Activated CD8-positive, alpha-beta memory T cell treated with anti-CD3 and anti-CD28 coated beads, Interleukin-2, amount 50 U/mL, for 48 hours (primary cell): ENCODE data around the gene KPTN.

Experiments used
- DNase-seq: peaks from one replicate; pipeline ENCODE4 v3.0.0-alpha.2; 2020

KPTN gene

GRCh38 chr19:47430041-47430802, 53.8 kb downstream of the KPTN start:
- DNase-seq = peak; percentile 68

- no peak for DNase-seq
These were observed 54.8 kb downstream of the KPTN start for GRCh38 chr19:47429140-47429793.

- peak; percentile 90 for DNase-seq
These were observed 55.7 kb downstream of the KPTN start for GRCh38 chr19:47428177-47428894.

GRCh38 chr19:47427241-47428176, 56.5 kb downstream of the KPTN start:
- peak; percentile 89 for DNase-seq
